Stimulated activated CD4-positive, alpha-beta T cell treated with anti-CD3 and anti-CD28 coated beads, Interleukin-15, amount 100 ng/mL, for 1 hour (primary cell): ENCODE results near the gene SCG5.
A peak's percentile ranks its signal among the peaks of the same experiment; 100 is the strongest.
"Not testable (repeated sequence)": the region's sequence is repeated elsewhere in the genome, so short reads cannot be mapped to it uniquely, and the experiment has no call there.

Source experiments
- DNase-seq, 2 donors: peaks; one replicate each; pipeline ENCODE4 v3.0.0-alpha.2; 2020; ENCODE audit warnings: low read depth in 1 of 2, low spot score in 1 of 2

SCG5 gene, protein sequence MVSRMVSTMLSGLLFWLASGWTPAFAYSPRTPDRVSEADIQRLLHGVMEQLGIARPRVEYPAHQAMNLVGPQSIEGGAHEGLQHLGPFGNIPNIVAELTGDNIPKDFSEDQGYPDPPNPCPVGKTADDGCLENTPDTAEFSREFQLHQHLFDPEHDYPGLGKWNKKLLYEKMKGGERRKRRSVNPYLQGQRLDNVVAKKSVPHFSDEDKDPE

GRCh38 chr15:32641517-32642059, at the start of gene SCG5:
TSS of gene SCG5 (plus strand) at chr15:32641710. CDS start at chr15:32643593, 1,883 bp downstream.
- no peak for DNase-seq

GRCh38 chr15:32593151-32593550, 48.4 kb upstream of the SCG5 start, which contains the start of gene GOLGA8N:
TSS of gene GOLGA8N (plus strand) at chr15:32593456.
- DNase-seq: not testable (repeated sequence)

DNA sequence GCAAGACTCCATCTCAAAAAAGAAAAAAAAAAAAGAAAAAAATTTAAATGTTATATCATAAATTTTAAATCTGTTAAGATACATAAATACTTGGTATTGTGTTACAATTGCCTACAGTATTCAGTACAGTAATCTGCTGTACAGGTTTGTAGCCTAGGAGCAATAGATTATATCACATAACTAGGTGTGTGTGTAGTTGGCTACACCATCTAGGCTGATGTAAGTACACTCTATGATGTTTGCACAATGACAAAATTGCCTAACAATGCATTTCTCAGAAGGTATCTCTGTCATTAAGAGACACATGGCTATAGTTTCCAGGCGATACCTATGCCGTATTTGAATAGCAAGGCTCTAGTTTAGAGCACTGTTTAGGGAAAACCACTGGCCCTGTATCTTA, 32.0 kb upstream of the SCG5 start:
- not testable (repeated sequence) for DNase-seq

DNA sequence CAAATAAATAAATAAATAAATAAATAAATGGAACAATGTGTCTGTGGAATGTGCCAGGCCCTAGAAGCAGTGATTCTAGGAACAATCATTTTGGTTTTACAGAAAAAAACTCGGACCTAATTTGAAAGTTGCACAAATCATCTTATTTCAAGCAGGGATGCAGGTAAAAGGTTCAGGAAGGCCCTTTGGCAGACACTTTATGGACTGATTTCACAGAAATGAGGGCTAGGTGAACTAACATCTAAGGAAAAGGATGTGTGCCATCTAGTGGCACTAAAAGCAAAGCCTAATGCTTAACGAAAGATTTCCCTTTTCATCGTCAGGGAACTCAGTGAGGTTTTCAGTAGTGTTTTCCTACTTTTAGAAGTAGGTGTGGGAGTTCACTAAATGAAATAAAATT, 30.8 kb upstream of the SCG5 start:
- DNase-seq: not testable (repeated sequence)

GRCh38 chr15:32614712-32615050, 26.8 kb upstream of the SCG5 start:
- peak in 1 of 2 donors; percentile 8 for DNase-seq

DNA sequence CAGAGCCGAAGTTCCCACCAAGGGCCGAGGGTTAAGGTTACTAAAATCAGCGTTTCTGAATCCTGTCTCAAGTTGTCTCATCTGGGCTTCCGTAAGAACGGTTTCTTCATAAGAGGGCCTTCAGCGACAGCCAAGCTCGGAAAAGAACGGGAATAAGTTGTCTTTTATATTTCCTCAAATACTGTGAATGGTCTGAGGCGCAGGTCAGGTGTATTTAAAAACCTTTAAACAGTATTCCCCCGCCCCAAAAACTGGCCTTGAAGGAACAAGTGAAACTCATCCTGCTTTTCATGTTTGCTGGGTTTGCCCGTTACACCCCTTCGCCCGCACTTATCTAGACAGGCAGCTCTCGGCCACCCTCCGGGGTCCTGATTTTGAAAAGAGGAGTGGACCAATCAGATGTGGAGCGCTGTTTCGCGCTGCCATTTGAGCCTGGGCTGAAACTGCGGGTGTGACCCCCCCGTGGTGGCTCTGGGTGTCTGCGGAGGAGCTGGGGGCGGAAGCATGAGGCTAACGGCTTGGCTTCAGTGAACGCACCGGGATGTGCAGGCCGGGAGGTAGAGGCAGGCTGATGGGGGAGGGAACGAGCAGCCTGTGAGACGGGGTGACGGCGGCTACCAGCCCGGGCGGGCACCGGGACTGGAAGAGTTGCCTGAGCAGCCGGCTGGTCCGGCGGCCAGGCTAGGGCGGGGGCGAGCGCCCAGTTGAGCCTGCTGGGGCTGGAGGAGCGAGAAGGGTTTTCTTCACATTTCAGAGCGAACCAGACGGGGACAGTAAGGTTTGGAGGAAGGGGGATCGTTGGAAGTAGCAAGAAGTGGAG, 26.2 kb upstream of the SCG5 start, which contains the start of gene ARHGAP11A:
Gene ARHGAP11A (plus strand): TSS at position 454 of the 820 bp plus-strand sequence. CDS start 708 bp downstream, outside the sequence.
- DNase-seq: peak; percentile 61 to 67

DNA sequence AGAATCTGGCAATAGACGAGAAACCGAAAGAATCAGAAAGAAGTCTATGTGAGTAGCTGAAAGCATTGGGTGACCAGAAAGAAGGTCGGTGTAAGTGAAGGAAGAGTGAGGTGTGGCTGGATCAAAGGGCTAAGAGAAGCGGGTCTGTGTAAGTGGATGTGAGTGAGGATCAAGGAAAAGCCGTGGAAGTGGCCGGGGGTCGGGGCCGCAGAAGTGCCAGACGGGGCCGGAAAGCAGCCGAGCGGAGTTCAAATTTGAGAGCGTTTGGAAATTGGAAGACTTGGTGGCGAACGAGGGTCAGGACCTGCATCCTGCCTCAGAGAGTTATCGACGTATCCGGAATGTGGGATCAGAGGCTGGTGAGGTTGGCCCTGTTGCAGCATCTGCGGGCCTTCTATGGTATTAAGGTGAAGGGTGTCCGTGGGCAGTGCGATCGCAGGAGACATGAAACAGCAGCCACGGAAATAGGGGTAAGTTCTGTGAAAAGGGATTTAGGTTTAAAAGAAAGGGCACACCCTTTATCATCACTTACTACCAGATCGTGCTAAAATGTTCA, 25.6 kb upstream of the SCG5 start:
- not testable (repeated sequence) for DNase-seq

GRCh38 chr15:32636410-32636809, 5.1 kb upstream of the SCG5 start:
- no peak for DNase-seq

GRCh38 chr15:32636908-32637567, 4.5 kb upstream of the SCG5 start:
- no peak for DNase-seq

DNA sequence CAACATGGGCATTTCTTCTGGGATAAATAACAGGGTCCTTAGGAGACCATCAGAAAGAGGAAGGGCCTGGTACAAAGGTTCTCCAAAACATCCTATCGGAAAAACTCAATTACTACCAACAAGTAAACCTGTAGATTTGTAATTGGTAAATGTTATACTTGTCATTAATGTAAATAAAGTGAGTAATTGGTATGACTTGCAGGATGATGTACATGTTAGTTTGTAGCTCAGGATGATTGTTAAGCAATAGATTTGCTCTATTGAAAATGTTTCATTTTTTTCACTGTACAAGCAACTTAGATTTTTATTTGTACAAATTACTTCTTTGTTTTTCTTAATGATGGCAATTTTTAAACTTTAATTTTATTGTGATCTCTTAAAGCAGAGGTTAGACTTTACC, 3.8 kb upstream of the SCG5 start:
- no peak for DNase-seq

GRCh38 chr15:32642667-32643435, 1.3 kb downstream of the SCG5 start:
- DNase-seq: no peak

DNA sequence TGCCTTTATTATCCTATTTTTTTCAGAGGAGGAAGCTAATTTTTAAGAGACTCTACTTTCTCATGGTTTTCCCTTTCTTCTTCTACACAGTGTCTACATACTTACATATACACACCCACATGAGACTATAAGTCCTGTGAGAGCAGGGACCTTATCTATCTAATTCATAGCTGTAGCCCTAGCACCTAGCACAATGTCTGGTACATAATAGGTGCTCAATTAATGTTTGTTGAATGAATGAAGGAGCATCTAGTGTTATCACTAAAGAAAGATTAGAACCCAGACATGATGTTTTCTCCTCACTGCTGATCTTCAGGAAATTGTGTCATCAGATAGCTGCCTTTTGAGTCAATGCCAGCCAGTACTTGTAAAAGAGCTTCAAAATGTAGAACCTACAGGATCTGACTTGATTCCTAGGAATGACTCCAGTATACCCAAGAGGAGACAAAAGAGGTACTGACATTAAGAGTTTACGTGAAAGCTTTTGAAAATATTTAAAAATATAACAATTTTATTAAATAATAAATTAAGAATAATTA, 2.5 kb downstream of the SCG5 start:
- DNase-seq: no peak

DNA sequence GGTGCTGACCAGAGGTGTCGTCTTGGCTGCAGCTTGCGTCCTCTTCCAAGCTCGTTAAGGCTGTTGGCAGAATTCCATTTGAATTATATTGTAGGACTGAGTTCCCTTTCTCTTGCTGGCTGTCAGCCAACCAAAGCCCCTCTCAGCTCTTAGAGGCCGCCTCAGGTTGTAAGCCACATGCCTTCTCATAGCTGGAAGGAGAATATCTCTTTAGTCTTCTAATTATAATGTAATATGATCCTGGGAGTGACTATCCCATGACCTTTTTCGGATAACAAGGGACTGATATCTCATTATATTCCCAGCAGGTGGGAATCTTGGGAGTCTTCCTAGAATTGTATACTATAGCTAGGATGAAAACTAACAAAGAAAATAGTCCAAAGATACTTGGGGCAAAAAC, 4.8 kb downstream of the SCG5 start:
- no peak for DNase-seq

GRCh38 chr15:32649342-32649741, 7.8 kb downstream of the SCG5 start:
- no peak for DNase-seq

DNA sequence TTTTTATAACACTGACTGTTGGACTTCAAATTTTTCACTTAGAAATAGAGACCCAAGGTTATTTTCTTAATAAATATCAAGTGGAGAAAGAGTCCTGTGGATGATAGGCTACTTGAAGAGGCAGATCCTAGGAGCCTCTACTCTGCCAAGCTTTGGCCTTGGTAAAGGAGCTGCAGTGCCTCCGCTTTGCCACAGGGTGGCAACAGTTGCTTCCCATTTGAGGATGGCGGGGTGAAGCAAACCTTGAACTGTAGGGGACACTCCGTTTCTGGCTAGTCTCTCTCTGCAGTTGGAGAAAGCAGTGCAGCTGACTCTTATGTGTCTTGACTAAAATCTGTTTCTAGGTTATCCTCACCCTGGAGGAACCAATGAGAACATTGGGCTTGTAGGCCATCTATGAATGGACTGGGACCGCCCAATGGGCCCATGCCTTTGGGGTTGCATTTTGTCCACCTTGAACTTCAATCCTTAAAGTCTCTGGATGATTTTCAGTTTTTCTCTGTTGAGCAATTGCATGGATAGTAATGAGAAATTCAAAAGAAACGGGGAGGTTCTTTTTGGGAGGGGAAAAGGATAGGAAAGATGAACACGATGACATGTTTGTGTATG, 9.8 kb downstream of the SCG5 start:
- DNase-seq: peak in 1 of 2 donors; percentile 12

GRCh38 chr15:32652178-32652577, 10.7 kb downstream of the SCG5 start:
- DNase-seq: no peak

- DNase-seq: no peak
Observed at GRCh38 chr15:32656091-32656490, 14.6 kb downstream of the SCG5 start.

- no peak for DNase-seq
Observed at GRCh38 chr15:32656496-32656895, 15.0 kb downstream of the SCG5 start.

GRCh38 chr15:32657198-32657883, 15.8 kb downstream of the SCG5 start:
- DNase-seq: no peak
